Activated CD4-positive, alpha-beta T cell treated with anti-CD3 and anti-CD28 coated beads, Interleukin-2, amount 50 U/mL, for 48 hours (primary cell): ENCODE data around the gene NUTM2A.
"Not testable (repeated sequence)": the region's sequence is repeated elsewhere in the genome, so short reads cannot be mapped to it uniquely, and the experiment has no call there.

ENCODE experiments used
- DNase-seq, 2 experiments: peaks; one replicate each; pipeline ENCODE4 v3.0.0-alpha.2; 2020

NUTM2A gene

DNA sequence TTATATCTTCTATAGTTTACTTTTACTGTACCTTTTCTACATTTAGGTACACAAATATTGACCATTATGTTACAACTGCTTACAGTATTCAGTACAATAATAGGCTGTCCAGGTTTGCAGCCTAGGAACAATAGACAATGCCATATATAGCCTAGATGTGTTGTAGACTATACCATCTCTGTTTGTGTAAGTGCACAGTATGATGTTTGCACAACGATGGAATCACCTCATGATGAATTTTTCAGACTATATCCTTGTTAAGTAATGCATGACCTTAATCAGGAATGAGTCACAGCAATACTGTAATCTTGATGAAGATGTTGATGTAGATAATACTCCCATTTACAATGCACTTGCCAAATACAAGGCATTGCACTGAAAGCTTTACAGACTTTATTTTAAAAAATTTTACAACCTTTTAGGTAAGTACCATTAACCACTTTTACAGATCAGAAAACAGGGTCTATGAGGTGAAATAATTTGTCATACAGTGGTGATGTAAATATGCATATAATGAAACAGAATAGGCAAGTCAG is 23.6 kb downstream of the NUTM2A start:
- not testable (repeated sequence) for DNase-seq

DNA sequence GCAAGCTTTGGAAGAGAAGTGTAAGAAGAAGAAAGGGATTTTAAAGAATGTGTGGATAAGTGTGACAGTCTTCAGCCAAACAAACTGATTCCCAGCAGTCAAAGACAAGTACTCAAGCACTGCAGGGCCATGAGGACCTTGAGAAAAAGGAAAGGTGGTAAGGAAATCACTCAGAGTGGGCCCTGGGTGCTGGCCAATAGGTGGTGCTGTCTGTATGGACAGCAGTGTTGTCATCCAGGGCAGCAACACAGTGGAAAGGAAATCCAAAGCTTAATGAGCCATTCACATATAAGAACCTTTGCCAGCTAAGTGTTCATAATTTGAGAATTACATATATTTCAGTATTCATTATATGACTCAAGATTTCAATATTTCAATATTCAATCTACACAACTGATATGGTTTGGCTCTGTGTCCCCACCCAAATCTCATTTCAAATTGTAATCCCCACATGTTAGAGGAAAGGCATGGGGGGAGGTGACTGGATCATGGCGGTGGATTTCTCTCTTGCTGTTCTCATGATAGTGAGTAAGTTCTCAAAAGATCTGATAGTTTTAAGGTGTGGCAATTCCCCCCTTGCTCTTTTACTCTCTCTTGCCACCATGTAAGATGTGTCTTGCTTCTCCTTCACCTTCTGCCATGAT is 55.6 kb downstream of the NUTM2A start:
- not testable (repeated sequence) for DNase-seq
